ENCODE measurements around the gene KLHL33.

The KLHL33 gene

DNA sequence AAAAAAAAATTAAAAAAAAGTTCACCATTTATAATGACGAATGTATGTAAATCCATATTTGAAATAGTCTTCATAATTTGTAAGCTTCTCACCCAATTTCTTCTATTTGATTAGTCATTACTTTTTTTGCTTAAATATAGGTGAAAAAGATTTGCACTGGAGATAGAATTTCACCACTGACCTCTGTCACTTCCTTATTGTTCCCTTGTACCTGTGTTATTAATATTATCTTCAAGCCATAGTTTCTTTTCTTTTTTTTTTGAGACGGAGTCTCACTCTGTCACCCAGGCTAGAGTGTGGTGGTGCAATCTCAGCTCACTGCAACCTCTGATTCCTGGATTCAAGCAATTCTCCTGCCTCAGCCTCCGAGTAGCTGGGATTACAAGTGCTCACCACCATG lies 38.5 kb downstream of the KLHL33 start:
- no peaks in the 10 kb centered on the region for H3K36me3 ChIP-seq (replicated peaks; ENCODE audit: insufficient read depth, low read length)
- peaks cover 13% of the 10 kb centered on the region; the same call in 1 of the 2 replicates for H3K4me1 ChIP-seq (ENCODE audit: low read length)
- TF ChIP-seq EZH2phosphoT487 (IDR thresholded peaks at IDR 0.05; ENCODE audit: low read length) (no peak), EZH2 (optimal IDR thresholded peaks at IDR 0.05; ENCODE audit: low read depth, low read length) (no peak)
- TF ChIP-seq, protein P1, sequence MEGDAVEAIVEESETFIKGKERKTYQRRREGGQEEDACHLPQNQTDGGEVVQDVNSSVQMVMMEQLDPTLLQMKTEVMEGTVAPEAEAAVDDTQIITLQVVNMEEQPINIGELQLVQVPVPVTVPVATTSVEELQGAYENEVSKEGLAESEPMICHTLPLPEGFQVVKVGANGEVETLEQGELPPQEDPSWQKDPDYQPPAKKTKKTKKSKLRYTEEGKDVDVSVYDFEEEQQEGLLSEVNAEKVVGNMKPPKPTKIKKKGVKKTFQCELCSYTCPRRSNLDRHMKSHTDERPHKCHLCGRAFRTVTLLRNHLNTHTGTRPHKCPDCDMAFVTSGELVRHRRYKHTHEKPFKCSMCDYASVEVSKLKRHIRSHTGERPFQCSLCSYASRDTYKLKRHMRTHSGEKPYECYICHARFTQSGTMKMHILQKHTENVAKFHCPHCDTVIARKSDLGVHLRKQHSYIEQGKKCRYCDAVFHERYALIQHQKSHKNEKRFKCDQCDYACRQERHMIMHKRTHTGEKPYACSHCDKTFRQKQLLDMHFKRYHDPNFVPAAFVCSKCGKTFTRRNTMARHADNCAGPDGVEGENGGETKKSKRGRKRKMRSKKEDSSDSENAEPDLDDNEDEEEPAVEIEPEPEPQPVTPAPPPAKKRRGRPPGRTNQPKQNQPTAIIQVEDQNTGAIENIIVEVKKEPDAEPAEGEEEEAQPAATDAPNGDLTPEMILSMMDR (IDR thresholded peaks at IDR 0.05; ENCODE audit: low read length): no peak
- H3K9me2 ChIP-seq (replicated peaks; ENCODE audit: insufficient read depth, low read length): no peaks in the 10 kb centered on the region
- H3K9ac ChIP-seq (ENCODE audit: low read length): no peak overlapping the region
- H3K27me3 ChIP-seq (replicated peaks; ENCODE audit: insufficient read depth, low read length): no peaks in the 10 kb centered on the region
- no peak overlapping the region for H3K4me3 ChIP-seq (ENCODE audit: low read length)
- no peaks in the 10 kb centered on the region for H3K9me3 ChIP-seq (replicated peaks; ENCODE audit: insufficient read depth, low read length)
- H4K20me1 ChIP-seq (ENCODE audit: insufficient read depth, low read length): no peaks in the 10 kb centered on the region
- H3K79me2 ChIP-seq (ENCODE audit: low read length): no peaks in the 10 kb centered on the region
- no peak overlapping the region for H2AFZ ChIP-seq (ENCODE audit: low read length)
- no peak for DNase-seq
- H3K4me2 ChIP-seq (ENCODE audit: low read depth, low read length): no peak overlapping the region
- no peaks in the 10 kb centered on the region for H3F3A ChIP-seq (ENCODE audit: insufficient read depth, low read length)
- no peak overlapping the region for H3K27ac ChIP-seq (ENCODE audit: low read length)

DNA sequence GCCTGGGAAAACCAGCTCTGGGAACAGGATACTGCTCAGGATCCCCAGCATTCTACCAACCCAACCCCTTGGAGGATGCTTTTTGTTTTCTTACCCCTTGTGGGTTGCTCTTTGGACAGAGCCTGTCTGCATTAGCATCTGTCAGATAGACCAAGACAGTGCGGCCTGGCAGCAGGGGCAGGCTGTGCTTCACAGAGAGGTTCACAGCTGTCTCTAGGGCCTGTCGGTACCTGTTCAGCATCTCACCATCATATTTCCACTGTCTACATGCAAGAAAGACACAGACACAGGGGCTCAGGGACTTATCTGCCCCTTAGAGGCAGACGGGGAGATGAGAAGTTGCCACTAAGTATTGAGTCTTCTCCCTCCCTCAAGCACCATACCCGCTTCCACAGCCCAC lies 44.5 kb downstream of the KLHL33 start:
- Histone ChIP-seq H3K4me3 (ENCODE audit: low read length) (no peak overlapping the region), H3K9ac (ENCODE audit: low read length) (no peak overlapping the region), H3K4me2 (ENCODE audit: low read depth, low read length) (no peak overlapping the region), H3K9me3 (replicated peaks; ENCODE audit: insufficient read depth, low read length) (no peaks in the 10 kb centered on the region), H3F3A (ENCODE audit: insufficient read depth, low read length) (no peaks in the 10 kb centered on the region), H3K4me1 (ENCODE audit: low read length) (no peaks in the 10 kb centered on the region), H3K36me3 (replicated peaks; ENCODE audit: insufficient read depth, low read length) (no peaks in the 10 kb centered on the region), H3K9me2 (replicated peaks; ENCODE audit: insufficient read depth, low read length) (no peaks in the 10 kb centered on the region), H2AFZ (ENCODE audit: low read length) (no peak overlapping the region), H3K27ac (ENCODE audit: low read length) (no peak overlapping the region), H3K27me3 (replicated peaks; ENCODE audit: insufficient read depth, low read length) (no peaks in the 10 kb centered on the region), H4K20me1 (ENCODE audit: insufficient read depth, low read length) (no peaks in the 10 kb centered on the region), H3K79me2 (ENCODE audit: low read length) (no peaks in the 10 kb centered on the region)
- no peak for DNase-seq
- TF ChIP-seq EZH2phosphoT487 (IDR thresholded peaks at IDR 0.05; ENCODE audit: low read length): no peak
- TF ChIP-seq EZH2 (optimal IDR thresholded peaks at IDR 0.05; ENCODE audit: low read depth, low read length): no peak
- TF ChIP-seq, protein P1 (IDR thresholded peaks at IDR 0.05; ENCODE audit: low read length): no peak

DNA sequence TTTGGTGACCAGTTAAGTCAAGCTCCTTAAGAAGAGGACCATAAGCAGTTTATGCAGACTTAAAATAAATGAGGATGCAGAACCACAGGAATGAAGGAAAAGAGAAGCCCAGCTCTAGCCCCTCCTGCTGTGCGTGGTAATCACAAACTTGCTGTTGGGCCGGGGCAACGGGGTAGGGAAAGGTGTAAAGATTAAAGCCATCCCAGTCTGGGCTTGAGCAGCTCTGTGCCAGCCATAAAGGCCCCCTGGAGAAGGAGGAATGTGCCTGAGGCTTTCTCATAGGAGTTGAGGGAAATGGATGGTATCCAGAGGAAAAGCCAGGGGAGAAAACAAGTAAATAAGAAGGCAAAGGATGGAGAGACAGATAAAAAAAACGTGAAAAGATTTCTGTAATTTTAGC lies 47.8 kb downstream of the KLHL33 start:
- Histone ChIP-seq H3K9me2 (replicated peaks; ENCODE audit: insufficient read depth, low read length) (no peaks in the 10 kb centered on the region), H3K9ac (ENCODE audit: low read length) (no peak overlapping the region), H3K4me2 (ENCODE audit: low read depth, low read length) (no peak overlapping the region), H3F3A (ENCODE audit: insufficient read depth, low read length) (no peaks in the 10 kb centered on the region), H4K20me1 (ENCODE audit: insufficient read depth, low read length) (no peaks in the 10 kb centered on the region), H3K4me3 (ENCODE audit: low read length) (no peak overlapping the region), H3K27ac (ENCODE audit: low read length) (no peak overlapping the region), H3K27me3 (replicated peaks; ENCODE audit: insufficient read depth, low read length) (no peaks in the 10 kb centered on the region), H3K36me3 (replicated peaks; ENCODE audit: insufficient read depth, low read length) (no peaks in the 10 kb centered on the region), H2AFZ (ENCODE audit: low read length) (no peak overlapping the region), H3K9me3 (replicated peaks; ENCODE audit: insufficient read depth, low read length) (no peaks in the 10 kb centered on the region), H3K4me1 (ENCODE audit: low read length) (no peaks in the 10 kb centered on the region), H3K79me2 (ENCODE audit: low read length) (no peaks in the 10 kb centered on the region)
- no peak for DNase-seq
- no peak for TF ChIP-seq EZH2 (optimal IDR thresholded peaks at IDR 0.05; ENCODE audit: low read depth, low read length)
- no peak for TF ChIP-seq EZH2phosphoT487 (IDR thresholded peaks at IDR 0.05; ENCODE audit: low read length)

DNA sequence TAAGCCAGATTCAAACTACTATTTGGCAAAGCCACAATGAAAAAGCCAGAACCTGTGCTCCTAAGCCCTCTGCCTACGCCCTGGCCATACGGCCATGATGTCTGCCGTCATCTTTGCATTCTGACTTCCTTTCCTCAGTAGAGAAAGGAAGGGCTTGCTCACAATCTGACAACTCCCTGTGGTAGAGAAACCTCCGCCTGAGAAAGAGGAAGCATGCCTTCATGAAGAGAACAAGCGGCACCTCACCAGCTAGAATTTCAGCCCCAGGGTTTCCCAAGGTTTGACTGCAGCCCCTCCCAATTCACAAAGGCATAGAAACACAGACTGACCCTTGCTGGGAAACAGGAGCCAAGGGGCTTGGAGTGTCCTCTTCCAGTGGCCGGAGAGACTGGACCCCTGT lies 48.4 kb downstream of the KLHL33 start:
- H3K4me1 ChIP-seq (ENCODE audit: low read length): no peaks in the 10 kb centered on the region
- H3K36me3 ChIP-seq (replicated peaks; ENCODE audit: insufficient read depth, low read length): no peaks in the 10 kb centered on the region
- H3K4me3 ChIP-seq (ENCODE audit: low read length): no peak overlapping the region
- no peaks in the 10 kb centered on the region for H3F3A ChIP-seq (ENCODE audit: insufficient read depth, low read length)
- H3K9me3 ChIP-seq (replicated peaks; ENCODE audit: insufficient read depth, low read length): no peaks in the 10 kb centered on the region
- no peak overlapping the region for H2AFZ ChIP-seq (ENCODE audit: low read length)
- no peaks in the 10 kb centered on the region for H4K20me1 ChIP-seq (ENCODE audit: insufficient read depth, low read length)
- TF ChIP-seq EZH2phosphoT487 (IDR thresholded peaks at IDR 0.05; ENCODE audit: low read length): no peak
- TF ChIP-seq, protein P1 (IDR thresholded peaks at IDR 0.05; ENCODE audit: low read length): no peak
- no peak for TF ChIP-seq EZH2 (optimal IDR thresholded peaks at IDR 0.05; ENCODE audit: low read depth, low read length)
- no peak overlapping the region for H3K4me2 ChIP-seq (ENCODE audit: low read depth, low read length)
- no peaks in the 10 kb centered on the region for H3K9me2 ChIP-seq (replicated peaks; ENCODE audit: insufficient read depth, low read length)
- no peak overlapping the region for H3K27ac ChIP-seq (ENCODE audit: low read length)
- no peak overlapping the region for H3K9ac ChIP-seq (ENCODE audit: low read length)
- no peak for DNase-seq
- no peaks in the 10 kb centered on the region for H3K27me3 ChIP-seq (replicated peaks; ENCODE audit: insufficient read depth, low read length)
- no peaks in the 10 kb centered on the region for H3K79me2 ChIP-seq (ENCODE audit: low read length)

Data from MM.1S (cell line).